Mesenchymal stem cell (in vitro differentiated cells and primary cell): ENCODE measurements around the gene ICA1.

Experiments
- DNase-seq: peaks from one replicate; pipeline ENCODE4 v3.0.0-alpha.2; 2013
- H2AFZ ChIP-seq: one replicate; pipeline ENCODE4 v1.6.1; 2013; ENCODE audit warnings: low read depth, mild to moderate bottlenecking, control low read depth, inconsistent platforms, low read length, moderate library complexity
- H2AK5ac ChIP-seq: 2 replicates; pipeline ENCODE4 v1.6.1; 2013; ENCODE audit warnings: low read length, moderate library complexity, mild to moderate bottlenecking, inconsistent platforms; ENCODE audit not compliant: severe bottlenecking
- H2BK120ac ChIP-seq: one replicate; pipeline ENCODE4 v1.6.1; 2013; ENCODE audit warnings: low read depth, mild to moderate bottlenecking, inconsistent platforms, low read length, moderate library complexity
- H2BK12ac ChIP-seq, 2 experiments: one replicate each; pipeline ENCODE4 v1.6.1; 2013; ENCODE audit warnings: inconsistent platforms in 2 of 2, low read length in 2 of 2, mild to moderate bottlenecking in 2 of 2, moderate library complexity in 2 of 2, control low read depth in 1 of 2
- H2BK15ac ChIP-seq: one replicate; pipeline ENCODE4 v1.6.1; 2013; ENCODE audit warnings: mild to moderate bottlenecking, low read depth, inconsistent platforms; ENCODE audit not compliant: poor library complexity, severe bottlenecking
- H2BK5ac ChIP-seq: 2 replicates; pipeline ENCODE4 v1.6.1; 2013; ENCODE audit warnings: low read depth, mild to moderate bottlenecking, low read length, control low read depth, inconsistent platforms; ENCODE audit not compliant: poor library complexity, severe bottlenecking
- H3K14ac ChIP-seq, 2 experiments: one replicate each; pipeline ENCODE4 v1.6.1; 2013; ENCODE audit warnings: inconsistent platforms in 2 of 2, low read length in 2 of 2, control low read depth in 1 of 2, mild to moderate bottlenecking in 1 of 2, moderate library complexity in 1 of 2
- H3K18ac ChIP-seq, 2 experiments: one replicate each; pipeline ENCODE4 v1.6.1; 2013; ENCODE audit warnings: inconsistent platforms in 2 of 2, low read length in 2 of 2, control low read depth in 1 of 2, low read depth in 1 of 2, mild to moderate bottlenecking in 1 of 2
- H3K23ac ChIP-seq, 2 experiments: one replicate each; pipeline ENCODE4 v1.6.1; 2013; ENCODE audit warnings: inconsistent platforms in 2 of 2, low read length in 2 of 2, mild to moderate bottlenecking in 2 of 2, moderate library complexity in 2 of 2, control low read depth in 1 of 2
- H3K27ac ChIP-seq: 2 replicates; pipeline ENCODE4 v1.5.1; 2013; ENCODE audit warnings: mild to moderate bottlenecking, moderate library complexity, low read length, control low read depth, inconsistent platforms; ENCODE audit not compliant: poor library complexity, severe bottlenecking
- H3K27me3 ChIP-seq, 2 experiments: 2 replicates each; pipeline versions ENCODE4 v1.6.1 to v1.7.0; 2013; ENCODE audit warnings: low read length in 2 of 2, mild to moderate bottlenecking in 2 of 2, moderate library complexity in 2 of 2, control low read depth in 1 of 2, inconsistent platforms in 1 of 2; ENCODE audit not compliant: control insufficient read depth in 1 of 2, insufficient read depth in 1 of 2
- H3K36me3 ChIP-seq, 2 experiments: 2 replicates each; pipeline versions ENCODE4 v1.6.1 to v1.7.0; 2013; ENCODE audit warnings: low read length in 2 of 2, control low read depth in 1 of 2, inconsistent platforms in 1 of 2, low read depth in 1 of 2, mild to moderate bottlenecking in 1 of 2; ENCODE audit not compliant: insufficient read depth in 2 of 2, control insufficient read depth in 1 of 2
- H3K4ac ChIP-seq, 2 experiments: one replicate each; pipeline ENCODE4 v1.6.1; 2013; ENCODE audit warnings: inconsistent platforms in 2 of 2, low read length in 2 of 2, mild to moderate bottlenecking in 2 of 2, moderate library complexity in 2 of 2, control low read depth in 1 of 2, low read depth in 1 of 2
- H3K4me1 ChIP-seq: 2 replicates; pipeline ENCODE4 v1.6.1; 2013; ENCODE audit warnings: low read depth, low read length, control low read depth; ENCODE audit not compliant: control insufficient read depth, insufficient read depth
- H3K4me2 ChIP-seq: 2 replicates; pipeline ENCODE4 v1.6.1; 2013; ENCODE audit warnings: low read length, mild to moderate bottlenecking, inconsistent platforms; ENCODE audit not compliant: poor library complexity, severe bottlenecking
- H3K4me3 ChIP-seq, 2 experiments: 2 replicates each; pipeline versions ENCODE4 v1.5.1 to v1.7.0; 2013; ENCODE audit warnings: low read length in 2 of 2, mild to moderate bottlenecking in 2 of 2, control low read depth in 1 of 2, low read depth in 1 of 2; ENCODE audit not compliant: insufficient read depth in 1 of 2
- H3K79me1 ChIP-seq: replicated peaks from 2 replicates; pipeline ENCODE4 v1.6.1; 2013; ENCODE audit warnings: mild to moderate bottlenecking, control low read depth, low read length, inconsistent platforms; ENCODE audit not compliant: poor library complexity, severe bottlenecking
- H3K9ac ChIP-seq: 2 replicates; pipeline ENCODE4 v1.7.0; 2013; ENCODE audit warnings: mild to moderate bottlenecking, low read length, moderate library complexity
- H3K9me3 ChIP-seq: 2 replicates; pipeline ENCODE4 v1.7.0; 2013; ENCODE audit warnings: mild to moderate bottlenecking, low read length; ENCODE audit not compliant: control insufficient read depth
- H4K8ac ChIP-seq: one replicate; pipeline ENCODE4 v1.6.1; 2013; ENCODE audit warnings: inconsistent platforms, mild to moderate bottlenecking, low read length, moderate library complexity
- H4K91ac ChIP-seq: one replicate; pipeline ENCODE4 v1.6.1; 2013; ENCODE audit warnings: mild to moderate bottlenecking, low read length, inconsistent platforms
- WGBS: methylation state at CpG from one replicate; pipeline ENCODE4 v1.1.7; 2013; ENCODE audit warnings: mixed read lengths; 5-methylcytosine and 5-hydroxymethylcytosine counted together

Gene ICA1

DNA sequence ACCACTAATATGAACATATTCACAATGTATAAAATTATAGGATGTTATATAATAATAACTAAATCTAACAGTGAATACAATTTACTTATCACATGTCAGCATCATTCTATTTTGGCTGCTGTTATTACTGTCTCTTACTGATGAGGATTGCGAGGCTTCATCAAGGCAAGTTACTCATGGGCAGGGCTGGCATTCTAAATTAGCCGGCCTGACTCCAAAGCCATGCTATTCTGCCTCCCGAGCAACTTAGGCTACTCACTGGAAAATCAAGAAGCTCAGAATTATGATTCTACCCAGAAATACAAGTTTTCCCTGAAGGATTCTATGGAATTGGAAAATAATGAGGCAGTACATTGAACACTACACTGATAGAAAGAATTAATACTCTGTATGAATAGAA lies 101.7 kb downstream of the ICA1 start:
- Histone ChIP-seq H2BK12ac (no peak overlapping the region), H3K23ac (no peak overlapping the region), H4K8ac (no peak overlapping the region), H3K27ac (no peak overlapping the region), H3K14ac (no peak overlapping the region), H3K4me2 (no peak overlapping the region), H4K91ac (no peak overlapping the region), H3K9ac (no peak overlapping the region), H3K27me3 (no peaks in the 10 kb centered on the region), H2AK5ac (no peak overlapping the region), H3K4ac (no peak overlapping the region), H3K36me3 (no peaks in the 10 kb centered on the region), H2BK5ac (no peak overlapping the region), H3K9me3 (no peaks in the 10 kb centered on the region), H3K4me3 (no peak overlapping the region), H3K4me1 (peaks cover 2% of the 10 kb centered on the region), H3K18ac (no peak overlapping the region), H2BK15ac (no peak overlapping the region), H2AFZ (no peak overlapping the region), H3K79me1 (no peaks in the 10 kb centered on the region), H2BK120ac (no peak overlapping the region)
- 95% methylated on average over 2 of the region's 3 CpGs for WGBS
- DNase-seq, result no peak

- H2AK5ac ChIP-seq, result no peak overlapping the region
- no peaks in the 10 kb centered on the region for H3K36me3 ChIP-seq
- H4K91ac ChIP-seq, result no peak overlapping the region
- H3K27me3 ChIP-seq, result no peaks in the 10 kb centered on the region
- no peak overlapping the region for H3K4me3 ChIP-seq
- H3K4me1 ChIP-seq, result peaks cover 2% of the 10 kb centered on the region
- no peak overlapping the region for H3K4ac ChIP-seq
- H3K18ac ChIP-seq, result no peak overlapping the region
- no peak overlapping the region for H3K23ac ChIP-seq
- H3K27ac ChIP-seq, result no peak overlapping the region
- no peak overlapping the region for H2BK120ac ChIP-seq
- no peak overlapping the region for H3K9ac ChIP-seq
- H2BK5ac ChIP-seq, result no peak overlapping the region
- H3K4me2 ChIP-seq, result no peak overlapping the region
- DNase-seq, result no peak
- H2AFZ ChIP-seq, result no peak overlapping the region
- 90% methylated on average over 2 of the region's 2 CpGs for WGBS
- no peak overlapping the region for H2BK15ac ChIP-seq
- no peak overlapping the region for H3K14ac ChIP-seq
- H3K79me1 ChIP-seq, result no peaks in the 10 kb centered on the region
- no peak overlapping the region for H2BK12ac ChIP-seq
- H4K8ac ChIP-seq, result no peak overlapping the region
- no peaks in the 10 kb centered on the region for H3K9me3 ChIP-seq
These were observed 102.4 kb downstream of the ICA1 start for GRCh38 chr7:8159595-8159994.

- Histone ChIP-seq H2BK12ac (no peak overlapping the region), H3K36me3 (no peaks in the 10 kb centered on the region), H3K4me1 (peaks cover 2% of the 10 kb centered on the region), H2AK5ac (no peak overlapping the region), H3K14ac (no peak overlapping the region), H3K4me2 (no peak overlapping the region), H3K79me1 (no peaks in the 10 kb centered on the region), H3K23ac (no peak overlapping the region), H3K27me3 (no peaks in the 10 kb centered on the region), H3K18ac (no peak overlapping the region), H3K4me3 (no peak overlapping the region), H2BK5ac (no peak overlapping the region), H3K4ac (no peak overlapping the region), H4K91ac (no peak overlapping the region), H2AFZ (no peak overlapping the region), H3K9me3 (no peaks in the 10 kb centered on the region), H3K9ac (no peak overlapping the region), H2BK15ac (no peak overlapping the region), H3K27ac (no peak overlapping the region), H4K8ac (no peak overlapping the region), H2BK120ac (no peak overlapping the region)
- whole genome bisulfite sequencing, result 91% methylated on average over 1 of the region's 1 CpG
- DNase-seq, result no peak
These were observed 104.7 kb downstream of the ICA1 start for GRCh38 chr7:8157296-8157695.

GRCh38 chr7:8155836-8156235 lies 106.1 kb downstream of the ICA1 start:
- DNase-seq, result no peak
- Histone ChIP-seq H3K23ac (no peak overlapping the region), H2AFZ (no peak overlapping the region), H3K18ac (no peak overlapping the region), H2BK12ac (no peak overlapping the region), H2BK15ac (no peak overlapping the region), H3K36me3 (no peaks in the 10 kb centered on the region), H3K9ac (no peak overlapping the region), H4K91ac (no peak overlapping the region), H2AK5ac (no peak overlapping the region), H3K79me1 (no peaks in the 10 kb centered on the region), H4K8ac (no peak overlapping the region), H3K14ac (no peak overlapping the region), H3K4ac (no peak overlapping the region), H3K27ac (no peak overlapping the region), H3K4me1 (no peaks in the 10 kb centered on the region), H3K4me2 (no peak overlapping the region), H3K27me3 (no peaks in the 10 kb centered on the region), H3K9me3 (no peaks in the 10 kb centered on the region), H2BK120ac (no peak overlapping the region), H2BK5ac (no peak overlapping the region), H3K4me3 (no peak overlapping the region)
- 96% methylated on average over 4 of the region's 4 CpGs for WGBS
